ENCODE measurements around the gene DNALI1. TPM values are rescaled to one million over a fixed set of nuclear protein-coding genes. Genes with fewer than 3 reads are reported as not detected.
A peak's percentile ranks its signal among the peaks of the same experiment; 100 is the strongest.

DNALI1 gene
- total RNA-seq, 2 donors from 2014 or later: 6.2 to 6.3 TPM

- DNase-seq (peak; percentile 99), ATAC-seq (peak; percentile 100)
- intact Hi-C loops (cut with DNase I): no loop called here
Measured at GRCh38 chr1:37595440-37596181, 38.9 kb downstream of the DNALI1 start, which contains the start of gene GNL2. GNL2 (minus strand) TSS chr1:37595937; CDS start chr1:37595822, 115 bp downstream.

GRCh38 chr1:37596182-37596667, 39.5 kb downstream of the DNALI1 start:
- no peak for DNase-seq
- intact Hi-C loops (cut with DNase I): no loop called here
- ATAC-seq: peak; percentile 9 to 45

- intact Hi-C loops (cut with DNase I): loop anchor here in 1 of 2 donors (10.0 kb wide), 1 partner anchor 85 kb away; no protein-coding TSS in a partner anchor
- no peak for DNase-seq
- ATAC-seq: no peak
Measured at GRCh38 chr1:37599940-37600339, 43.2 kb downstream of the DNALI1 start.

- DNase-seq (no peak), ATAC-seq (no peak)
- intact Hi-C loops (cut with DNase I): loop anchor here in 1 of 2 donors (10.0 kb wide), 1 partner anchor 83 kb away; no protein-coding TSS in a partner anchor
Measured at GRCh38 chr1:37601441-37601840, 44.7 kb downstream of the DNALI1 start.

DNA sequence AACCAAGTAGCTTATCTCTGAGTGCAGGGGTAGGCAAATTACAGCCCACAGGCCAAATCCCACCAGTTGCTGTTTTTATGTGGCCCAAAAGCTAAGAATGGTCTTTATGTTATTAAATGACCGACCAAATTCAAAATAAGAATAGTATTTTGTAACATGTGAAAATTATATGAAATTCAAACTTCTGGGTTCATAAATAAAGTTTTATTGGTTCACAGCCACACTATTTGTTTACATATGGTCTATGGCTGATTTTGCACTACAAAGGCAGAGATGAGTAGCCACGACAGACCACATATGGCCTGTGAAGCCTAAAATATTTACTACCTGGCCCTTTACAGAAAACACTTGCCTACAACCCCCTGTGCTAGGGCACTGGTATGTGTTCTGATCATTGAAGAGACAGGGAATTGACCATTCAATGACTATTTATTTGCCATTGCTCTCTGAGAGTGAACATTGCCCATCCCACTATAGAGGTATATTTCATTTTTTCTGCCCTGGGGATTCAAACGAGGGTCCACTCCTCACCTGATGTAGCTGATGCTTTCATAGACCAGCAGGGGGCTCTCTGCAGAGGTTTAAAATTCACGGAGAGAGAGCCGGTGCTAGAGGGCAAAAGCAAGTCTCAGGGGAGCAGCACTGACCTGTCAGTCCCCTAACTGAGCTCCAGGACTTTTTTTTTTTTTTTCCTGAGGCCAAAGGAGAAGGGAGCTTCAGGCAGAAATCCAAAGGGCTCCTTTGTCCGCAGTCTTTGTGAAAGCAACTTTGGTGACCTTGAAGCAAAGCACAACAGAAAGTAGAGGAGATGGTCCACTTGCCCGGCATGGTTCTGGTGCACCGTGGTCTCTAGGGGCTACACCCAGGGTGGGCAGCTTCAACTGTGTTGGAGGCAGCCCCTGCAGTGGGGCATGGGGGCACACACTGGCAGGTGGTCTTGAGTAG, 46.3 kb downstream of the DNALI1 start:
- intact Hi-C loops (cut with DNase I): loop anchor here in 1 of 2 donors (10.0 kb wide), 1 partner anchor 82 kb away; no protein-coding TSS in a partner anchor
- no peak for DNase-seq

GRCh38 chr1:37605061-37605650, 48.4 kb downstream of the DNALI1 start:
- DNase-seq (peak; percentile 30), ATAC-seq (peak; percentile 82 to 94)
- intact Hi-C loops (cut with DNase I): loop anchor here (5.0 to 10.0 kb wide), 2 partner anchors 77 to 80 kb away; no protein-coding TSS in a partner anchor

More for the DNA sequence above, 46.3 kb downstream of the DNALI1 start:
- no peak for ATAC-seq

DNA sequence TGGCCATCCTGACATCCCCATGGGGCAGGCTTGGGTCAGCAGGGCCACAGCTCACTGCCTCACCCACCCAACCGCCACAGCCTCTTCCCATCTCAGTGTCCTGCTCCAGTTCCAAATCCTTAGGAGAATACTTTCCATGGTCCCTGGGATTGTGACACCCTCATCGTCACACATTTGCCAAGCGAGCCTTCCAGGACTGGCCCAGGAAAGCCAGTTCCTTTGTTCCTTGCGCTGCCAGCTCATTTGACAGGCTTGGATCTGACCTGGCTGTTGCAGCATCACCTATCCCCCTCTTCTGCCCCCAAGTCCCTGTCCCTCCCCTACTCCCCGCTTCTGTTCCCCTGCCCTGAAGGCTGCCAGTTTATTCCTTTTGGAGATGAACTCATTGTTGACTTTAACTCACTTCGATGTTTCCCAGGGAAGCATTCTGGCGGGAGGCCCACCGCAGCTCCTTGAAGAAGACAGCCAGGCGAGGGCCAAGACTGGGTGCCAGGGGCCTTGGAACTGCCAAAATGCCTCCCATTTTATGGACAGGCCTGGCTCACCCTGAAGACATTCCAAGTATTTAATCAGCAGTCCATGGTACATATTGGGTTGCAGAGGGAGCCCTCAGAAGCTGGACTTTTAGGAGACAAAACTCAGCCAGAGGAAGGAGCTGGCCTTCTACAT, 49.2 kb downstream of the DNALI1 start:
- ATAC-seq (peak in 1 of 2 donors; percentile 54), DNase-seq (peak; percentile 39)
- intact Hi-C loops (cut with DNase I): loop anchor here (5.0 to 10.0 kb wide), 2 partner anchors 76 to 79 kb away; no protein-coding TSS in a partner anchor

DNA sequence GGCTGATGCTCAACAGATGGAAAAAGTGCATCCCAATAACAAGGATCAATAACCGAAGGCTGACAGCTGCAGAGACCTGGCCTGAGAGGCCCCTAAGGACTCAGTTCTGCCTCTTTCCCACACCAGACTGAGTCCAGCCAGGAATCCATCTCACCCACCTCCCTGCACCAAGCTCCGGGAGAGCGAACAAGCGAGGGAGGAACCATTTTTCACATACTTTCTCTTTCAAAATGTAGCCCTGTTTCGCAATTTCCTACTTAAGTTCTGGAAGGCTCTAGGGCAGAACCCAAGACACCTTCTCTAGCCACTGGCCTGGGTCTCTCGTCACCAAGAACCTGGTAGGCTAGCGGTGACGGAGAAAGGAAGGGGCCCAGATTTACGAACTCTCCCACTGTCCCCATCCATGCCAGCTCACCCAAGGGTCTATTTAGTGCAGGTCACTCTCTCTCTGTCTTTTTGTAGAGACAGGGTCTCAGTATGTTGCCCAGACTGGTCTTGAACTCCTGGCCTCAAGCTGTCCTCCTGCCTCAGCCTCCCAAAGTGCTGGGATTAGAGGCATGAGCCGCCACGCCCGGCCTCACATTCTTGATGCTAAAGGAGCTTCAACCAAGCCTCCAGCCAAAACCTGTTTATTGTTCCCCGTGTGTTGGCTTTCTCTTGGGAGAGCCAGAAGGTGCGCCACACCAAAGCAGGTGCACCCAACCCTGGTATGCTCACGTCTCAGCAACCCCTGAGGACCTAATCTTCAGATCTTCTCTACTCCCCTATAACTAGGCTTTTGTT, 49.9 kb downstream of the DNALI1 start:
- ATAC-seq: peak; percentile 34 to 64
- no peak for DNase-seq
- intact Hi-C loops (cut with DNase I): loop anchor here (5.0 to 10.0 kb wide), 2 partner anchors 76 to 78 kb away; no protein-coding TSS in a partner anchor

DNA sequence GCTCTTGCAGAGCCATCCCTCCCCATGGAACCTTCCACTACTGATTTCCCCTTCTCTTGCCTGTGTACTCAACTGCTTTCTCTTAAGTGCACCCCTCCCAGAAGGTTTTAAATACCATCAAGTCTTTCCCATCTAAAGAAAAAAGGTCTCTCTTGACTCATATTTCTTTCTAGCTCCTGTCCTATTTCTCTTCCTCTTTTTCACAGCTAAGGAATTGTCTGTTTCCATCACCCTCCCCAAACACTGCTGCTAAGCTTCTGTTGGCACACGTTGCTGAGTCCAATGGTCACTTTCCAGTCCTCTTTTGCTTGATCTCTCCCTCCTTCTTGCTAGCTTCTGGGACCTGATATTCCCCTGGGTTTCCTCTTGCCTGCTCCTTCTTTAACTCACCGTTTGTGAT, 52.3 kb downstream of the DNALI1 start:
- intact Hi-C loops (cut with DNase I): loop anchor here (5.0 to 10.0 kb wide), 2 partner anchors 73 to 76 kb away; no protein-coding TSS in a partner anchor
- no peak for ATAC-seq
- no peak for DNase-seq

DNA sequence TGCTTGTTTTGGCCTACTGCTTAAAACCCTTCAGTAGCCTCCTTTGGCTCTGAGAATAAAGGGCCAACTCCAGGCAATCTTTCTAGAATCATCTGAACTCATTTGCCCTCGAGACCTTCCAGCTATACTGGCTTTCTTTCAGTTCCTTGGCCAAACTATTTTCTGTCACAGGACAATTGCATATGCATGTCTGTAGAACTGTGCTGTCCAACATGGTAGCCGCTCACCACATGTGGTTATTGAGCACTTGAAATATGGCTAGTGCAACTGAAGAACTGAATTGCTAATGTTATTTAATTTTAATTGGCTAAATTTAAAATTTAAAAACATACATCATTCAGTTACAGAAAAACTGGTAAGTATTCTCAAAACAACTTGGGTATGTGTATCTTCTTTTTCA, 53.3 kb downstream of the DNALI1 start:
- no peak for ATAC-seq
- intact Hi-C loops (cut with DNase I): loop anchor here (5.0 to 10.0 kb wide), 2 partner anchors 72 to 75 kb away; no protein-coding TSS in a partner anchor
- DNase-seq: no peak

DNA sequence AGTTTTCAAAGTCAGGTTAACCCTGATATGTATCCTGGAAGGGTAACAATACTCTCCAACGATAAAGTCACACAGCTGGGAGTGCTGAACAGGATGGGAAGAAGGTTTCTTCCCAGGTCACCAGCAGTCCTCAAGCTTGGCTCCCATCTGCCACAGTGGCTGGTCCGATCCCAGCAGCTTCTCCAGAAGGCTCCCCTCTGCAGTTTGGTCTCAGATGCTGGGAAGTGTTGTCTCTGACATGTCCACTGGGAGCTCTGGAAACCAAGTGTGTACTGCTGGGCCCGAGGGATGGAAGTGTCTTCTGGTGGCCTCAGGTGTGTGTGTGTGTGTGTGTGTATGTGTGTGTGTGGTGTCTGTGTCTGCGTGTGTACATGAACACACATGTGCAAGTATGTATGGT, 55.4 kb downstream of the DNALI1 start:
- ATAC-seq: no peak
- DNase-seq: no peak
- intact Hi-C loops (cut with DNase I): no loop called here

- no peak for DNase-seq
- ATAC-seq: no peak
- intact Hi-C loops (cut with DNase I): no loop called here
Measured at GRCh38 chr1:37614105-37614504, 57.4 kb downstream of the DNALI1 start.

GRCh38 chr1:37616330-37616729, 59.6 kb downstream of the DNALI1 start:
- ATAC-seq (no peak), DNase-seq (no peak)
- intact Hi-C loops (cut with DNase I): no loop called here

Other genes starting within 250 kb of the DNALI1 start
- 10 to 100 TPM in 1 of 2 donors, 1 to 10 TPM in 1; 6.4 to 13.7 TPM for gene ZC3H12A, start 82.4 kb upstream of the DNALI1 start, total RNA-seq
- 10 to 100 TPM; 34.6 to 36.4 TPM for gene MEAF6, start 42.2 kb upstream of the DNALI1 start, total RNA-seq
- gene SNIP1, start 2.6 kb upstream of the DNALI1 start, total RNA-seq: 10 to 100 TPM in 1 of 2 donors, 1 to 10 TPM in 1; 9.9 to 10.2 TPM
- 10 to 100 TPM; 21.1 to 34.0 TPM for gene GNL2, start 39.0 kb downstream of the DNALI1 start, total RNA-seq
- 1 to 10 TPM in 1 of 2 donors, under 1 TPM in 1; 0.68 to 1.4 TPM for gene RSPO1, start 78.0 kb downstream of the DNALI1 start, total RNA-seq
- gene CDCA8, start 135.6 kb downstream of the DNALI1 start, total RNA-seq: under 1 TPM; 0.24 to 0.88 TPM
- under 1 TPM; 0.16 to 0.21 TPM for gene EPHA10, start 208.2 kb downstream of the DNALI1 start, total RNA-seq
- 1 to 10 TPM; 1.2 to 1.6 TPM for gene MANEAL, start 236.9 kb downstream of the DNALI1 start, total RNA-seq

Measured in left cardiac atrium (tissue), 4 donors.